C4-2B (cell line): ENCODE measurements around the gene SLCO3A1.

Experiments
- H3K27ac ChIP-seq: fragments of 450-650 bp; 2 replicates; pipeline ENCODE4 v1.5.1; 2017
- ZFX ChIP-seq: fragments of 450-650 bp; IDR thresholded peaks from 2 replicates; pipeline ENCODE4 v1.6.1; 2017
- TF ChIP-seq, protein P1 (sequence below): fragments of 450-650 bp; conservative IDR thresholded peaks from 2 replicates; pipeline ENCODE4 v1.5.1; 2017; ENCODE audit warnings: mild to moderate bottlenecking

The SLCO3A1 gene

DNA sequence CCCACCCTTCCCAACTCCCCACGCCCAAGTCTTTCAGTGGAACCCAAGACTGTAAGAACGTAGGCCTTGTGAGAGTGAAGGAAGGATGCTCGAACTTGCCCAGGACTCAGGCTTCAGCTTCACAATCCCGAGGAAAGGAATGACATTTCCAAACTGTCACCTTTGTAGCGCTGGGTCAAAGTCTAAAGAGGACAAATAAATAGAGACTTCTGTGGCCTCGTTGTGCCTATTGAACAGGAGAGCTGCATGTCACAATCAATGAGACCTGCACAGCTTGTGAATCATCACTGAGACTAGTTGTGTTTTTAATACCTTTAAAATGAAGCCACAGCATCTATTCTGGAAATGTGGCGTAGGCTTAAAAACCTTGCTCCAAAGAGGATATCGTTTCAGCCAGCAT lies 317.4 kb downstream of the SLCO3A1 start:
- TF ChIP-seq ZFX: no peak
- TF ChIP-seq, protein P1, sequence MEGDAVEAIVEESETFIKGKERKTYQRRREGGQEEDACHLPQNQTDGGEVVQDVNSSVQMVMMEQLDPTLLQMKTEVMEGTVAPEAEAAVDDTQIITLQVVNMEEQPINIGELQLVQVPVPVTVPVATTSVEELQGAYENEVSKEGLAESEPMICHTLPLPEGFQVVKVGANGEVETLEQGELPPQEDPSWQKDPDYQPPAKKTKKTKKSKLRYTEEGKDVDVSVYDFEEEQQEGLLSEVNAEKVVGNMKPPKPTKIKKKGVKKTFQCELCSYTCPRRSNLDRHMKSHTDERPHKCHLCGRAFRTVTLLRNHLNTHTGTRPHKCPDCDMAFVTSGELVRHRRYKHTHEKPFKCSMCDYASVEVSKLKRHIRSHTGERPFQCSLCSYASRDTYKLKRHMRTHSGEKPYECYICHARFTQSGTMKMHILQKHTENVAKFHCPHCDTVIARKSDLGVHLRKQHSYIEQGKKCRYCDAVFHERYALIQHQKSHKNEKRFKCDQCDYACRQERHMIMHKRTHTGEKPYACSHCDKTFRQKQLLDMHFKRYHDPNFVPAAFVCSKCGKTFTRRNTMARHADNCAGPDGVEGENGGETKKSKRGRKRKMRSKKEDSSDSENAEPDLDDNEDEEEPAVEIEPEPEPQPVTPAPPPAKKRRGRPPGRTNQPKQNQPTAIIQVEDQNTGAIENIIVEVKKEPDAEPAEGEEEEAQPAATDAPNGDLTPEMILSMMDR: no peak
- H3K27ac ChIP-seq: no peak overlapping the region

DNA sequence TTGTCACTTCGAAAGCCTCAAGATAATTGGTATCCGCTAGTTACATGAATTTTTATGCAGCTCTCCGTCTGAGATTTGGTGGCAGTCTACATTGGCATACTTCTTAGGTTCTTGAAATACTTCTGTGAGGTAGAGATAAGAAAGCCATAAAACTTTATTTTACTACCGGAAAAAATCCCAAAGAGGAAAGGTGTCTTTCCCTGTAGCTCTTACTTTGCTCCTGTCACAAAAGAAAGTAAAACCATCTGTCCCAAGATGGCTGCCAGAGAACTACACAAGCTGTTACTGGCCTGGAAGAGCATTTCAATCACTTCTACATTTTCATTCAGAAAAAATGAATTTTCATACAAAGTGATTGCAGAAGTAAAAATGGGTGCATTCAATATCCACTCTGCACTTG lies 325.4 kb downstream of the SLCO3A1 start:
- no peak for TF ChIP-seq ZFX
- TF ChIP-seq, protein P1: no peak
- H3K27ac ChIP-seq: no peak overlapping the region

DNA sequence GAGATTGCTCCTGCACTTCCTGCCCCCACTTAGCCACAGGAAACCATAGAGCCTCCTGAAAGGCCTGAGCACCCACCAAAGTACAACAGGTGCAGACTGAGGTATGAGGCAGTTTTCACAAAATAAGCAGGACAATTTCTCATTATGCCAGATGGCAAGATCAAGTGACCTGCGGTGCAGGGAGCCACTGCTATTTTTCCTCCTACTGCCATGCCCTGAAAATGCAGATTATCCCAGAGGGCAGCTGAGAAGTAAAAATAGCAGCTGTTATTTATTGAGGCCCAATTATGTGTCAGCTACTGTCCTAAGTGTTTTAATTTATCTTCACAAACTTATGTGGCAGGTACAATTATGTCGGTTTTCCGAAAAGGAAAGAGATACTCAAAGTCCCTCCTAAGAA lies 330.6 kb downstream of the SLCO3A1 start:
- no peak overlapping the region for H3K27ac ChIP-seq
- no peak for TF ChIP-seq ZFX
- TF ChIP-seq, protein P1: no peak

DNA sequence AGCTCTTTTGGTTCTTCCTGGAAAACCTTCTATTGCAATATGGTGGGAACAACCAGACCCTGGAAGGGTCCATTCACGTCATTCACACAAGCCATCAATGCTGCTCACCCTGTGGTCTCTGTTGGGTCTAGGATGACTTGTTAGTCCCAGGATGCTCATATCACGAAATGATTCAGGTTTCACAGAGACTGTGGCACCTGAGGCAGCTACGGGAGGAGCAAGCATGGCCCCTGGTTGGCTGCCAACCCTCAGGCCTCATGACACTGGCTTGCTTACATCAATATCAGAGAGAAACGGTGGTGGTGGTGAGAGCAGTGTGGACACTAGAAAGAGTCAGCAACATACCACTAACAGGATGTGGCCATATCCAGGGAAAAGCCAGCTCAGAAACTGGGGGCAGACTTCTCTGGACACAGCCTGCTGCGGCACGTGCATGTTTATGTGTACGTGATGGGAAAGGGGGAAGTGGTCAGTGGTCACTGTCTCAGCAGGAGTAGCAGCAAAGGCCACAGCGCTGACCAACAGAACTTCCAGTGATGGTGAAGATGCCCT lies 331.2 kb downstream of the SLCO3A1 start:
- no peak overlapping the region for H3K27ac ChIP-seq
- TF ChIP-seq, protein P1: no peak
- no peak for TF ChIP-seq ZFX

DNA sequence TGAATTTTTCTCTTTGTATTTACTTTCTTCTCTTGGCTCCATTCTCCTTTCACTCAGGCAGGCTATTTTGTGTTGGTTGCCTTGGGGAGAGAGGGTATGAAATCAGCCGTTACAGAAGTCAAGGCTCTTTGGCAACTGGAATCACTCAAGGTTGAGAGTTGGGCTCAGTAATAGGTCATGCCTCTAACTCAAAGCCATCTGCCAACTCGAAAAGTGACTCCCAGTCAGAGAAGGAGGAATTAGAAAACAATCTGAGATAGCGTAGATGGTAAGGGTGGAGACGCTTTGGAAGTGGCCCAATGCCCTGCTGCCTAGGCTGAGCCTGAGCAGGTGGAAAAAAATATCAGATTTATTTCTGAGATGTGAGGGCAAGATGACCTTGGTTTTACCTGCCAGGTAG lies 334.5 kb downstream of the SLCO3A1 start:
- TF ChIP-seq, protein P1: no peak
- TF ChIP-seq ZFX: no peak
- no peak overlapping the region for H3K27ac ChIP-seq

DNA sequence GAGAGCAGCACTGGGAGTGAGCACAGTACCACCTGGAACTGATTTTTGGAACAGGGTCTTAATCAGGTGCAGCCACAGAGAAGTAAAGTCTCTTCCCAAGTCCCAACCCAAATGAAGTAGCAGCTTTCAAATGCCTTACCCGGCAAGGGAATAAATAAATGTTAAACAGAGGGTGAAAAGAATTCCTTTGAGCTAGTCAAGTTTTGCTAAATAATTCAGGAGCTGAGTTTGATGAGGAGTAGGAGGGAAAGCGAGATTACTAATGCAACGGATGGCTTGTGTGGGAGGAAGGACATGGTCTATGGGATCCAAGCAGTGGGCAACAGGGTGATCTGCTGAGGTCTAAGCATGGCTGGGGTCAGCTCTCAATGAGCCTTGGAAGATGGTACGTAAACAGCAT lies 335.7 kb downstream of the SLCO3A1 start:
- no peak overlapping the region for H3K27ac ChIP-seq
- TF ChIP-seq, protein P1: no peak
- TF ChIP-seq ZFX: no peak

DNA sequence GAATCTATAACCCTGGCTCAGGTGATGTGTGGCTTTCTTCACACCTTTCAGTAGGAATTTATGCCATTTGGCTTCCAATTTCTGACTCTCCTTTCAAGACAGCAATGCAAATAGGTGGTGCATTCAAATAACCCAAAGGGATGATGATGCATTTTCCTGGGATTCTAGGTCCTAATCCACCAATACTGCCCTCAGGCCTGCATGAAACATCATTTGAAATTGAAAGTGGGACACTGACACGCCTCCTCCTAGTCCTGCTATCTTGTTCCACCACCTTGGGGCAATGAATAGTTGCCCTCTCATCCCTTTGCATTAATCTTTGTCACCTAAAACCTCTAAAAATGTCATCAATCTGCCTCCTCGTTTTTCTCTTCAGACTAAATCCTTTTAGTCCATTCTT lies 341.7 kb downstream of the SLCO3A1 start:
- TF ChIP-seq ZFX: no peak
- TF ChIP-seq, protein P1: no peak
- no peak overlapping the region for H3K27ac ChIP-seq
